IMR-90 (cell line): ENCODE measurements around the gene PDCD1. TPM values are rescaled to one million over a fixed set of nuclear protein-coding genes. Genes with fewer than 3 reads are reported as not detected.

ENCODE experiments used
- ATAC-seq: fragments of 200-7000 bp; cut with Tn5 transposase; 2 replicates; pipeline ENCODE4 v1.9.1; 2020; ENCODE audit warnings: low read depth, mild to moderate bottlenecking, moderate library complexity
- BruUV-seq: library from RNA; stranded (reverse); fragments of 400-500 nt; replicated peaks from 2 replicates; lab custom pipeline; 2021; lab: Mats Ljungman, UMichigan
- CTCF ChIA-PET: fragments of 300-600 bp; formaldehyde crosslinking; extraction: SDS; loops from one replicate; lab custom pipeline; 2021; ENCODE audit warnings: antibody characterized with exemption; lab: Yijun Ruan, JAX
- POLR2A ChIA-PET: fragments of 300-600 bp; sonication (Branson Sonifier 250); formaldehyde crosslinking; loops from one replicate; lab custom pipeline; 2022; ENCODE audit warnings: antibody characterized with exemption; ENCODE audit not compliant: unreplicated experiment; lab: Charles Lee
- DNase-seq: peaks from one replicate; pipeline ENCODE4 v3.0.0; 2013
- H2AFZ ChIP-seq: replicated peaks from 2 replicates; pipeline ENCODE3; 2013; ENCODE audit warnings: low read length, mild to moderate bottlenecking; ENCODE audit not compliant: poor library complexity
- H2AK5ac ChIP-seq: 2 replicates; pipeline ENCODE4 v1.6.1; 2013; ENCODE audit warnings: low read depth, low read length, inconsistent platforms
- H2AK9ac ChIP-seq: replicated peaks from 2 replicates; pipeline ENCODE3; 2013; ENCODE audit warnings: mild to moderate bottlenecking, low read depth, low read length, moderate library complexity; ENCODE audit not compliant: poor library complexity
- H2BK120ac ChIP-seq: 2 replicates; pipeline ENCODE4 v1.6.1; 2013; ENCODE audit warnings: low read depth, low read length, inconsistent platforms
- H2BK15ac ChIP-seq: 3 replicates; pipeline ENCODE4 v1.6.1; 2013; ENCODE audit warnings: low read depth, low read length, inconsistent platforms
- H2BK20ac ChIP-seq: 2 replicates; pipeline ENCODE4 v1.6.1; 2013; ENCODE audit warnings: low read depth, mild to moderate bottlenecking, inconsistent platforms, low read length, moderate library complexity
- H2BK5ac ChIP-seq: 2 replicates; pipeline ENCODE4 v1.6.1; 2013; ENCODE audit warnings: mild to moderate bottlenecking, low read depth, low read length, inconsistent platforms; ENCODE audit not compliant: poor library complexity, severe bottlenecking
- H3K14ac ChIP-seq: replicated peaks from 2 replicates; pipeline ENCODE4 v1.6.1; 2013; ENCODE audit warnings: low read depth, low read length, inconsistent platforms
- H3K18ac ChIP-seq: 2 replicates; pipeline ENCODE4 v1.6.1; 2013; ENCODE audit warnings: low read depth, low read length, control low read depth
- H3K23ac ChIP-seq: 2 replicates; pipeline ENCODE4 v1.6.1; 2013; ENCODE audit warnings: low read depth, low read length, inconsistent platforms
- H3K27ac ChIP-seq: 2 replicates; pipeline ENCODE4 v1.5.1; 2013; ENCODE audit warnings: mild to moderate bottlenecking, control low read depth, low read length; ENCODE audit not compliant: insufficient read depth
- H3K27me3 ChIP-seq: 2 replicates; pipeline ENCODE4 v1.6.1; 2013; ENCODE audit warnings: low read length; ENCODE audit not compliant: control insufficient read depth, insufficient read depth
- H3K36me3 ChIP-seq: 2 replicates; pipeline ENCODE4 v1.6.1; 2013; ENCODE audit warnings: low read length, mixed read lengths; ENCODE audit not compliant: control insufficient read depth, insufficient read depth
- H3K4ac ChIP-seq: 2 replicates; pipeline ENCODE4 v1.6.1; 2013; ENCODE audit warnings: low read depth, low read length, inconsistent platforms
- H3K4me1 ChIP-seq: 2 replicates; pipeline ENCODE4 v1.6.1; 2013; ENCODE audit warnings: low read length, mixed read lengths; ENCODE audit not compliant: control insufficient read depth, insufficient read depth
- H3K4me2 ChIP-seq: 2 replicates; pipeline ENCODE4 v1.6.1; 2013; ENCODE audit warnings: low read depth, mild to moderate bottlenecking, control low read depth, low read length, moderate library complexity
- H3K4me3 ChIP-seq: 2 replicates; pipeline ENCODE4 v1.5.1; 2013; ENCODE audit warnings: low read depth, mild to moderate bottlenecking, control low read depth, low read length, moderate library complexity; ENCODE audit not compliant: insufficient read depth
- H3K56ac ChIP-seq: 2 replicates; pipeline ENCODE4 v1.6.1; 2013; ENCODE audit warnings: low read length, inconsistent platforms; ENCODE audit not compliant: insufficient read depth; ENCODE audit errors: extremely low read depth
- H3K79me1 ChIP-seq, 2 experiments: 2 replicates each; pipeline ENCODE4 v1.6.1; 2013; ENCODE audit warnings: low read length in 2 of 2, inconsistent platforms in 1 of 2, low read depth in 1 of 2
- H3K9ac ChIP-seq: 2 replicates; pipeline ENCODE4 v1.6.1; 2013; ENCODE audit warnings: low read depth, low read length, control low read depth
- H3K9me1 ChIP-seq: 2 replicates; pipeline ENCODE4 v1.6.1; 2013; ENCODE audit warnings: low read length, inconsistent platforms; ENCODE audit not compliant: insufficient read depth
- H3K9me3 ChIP-seq: 2 replicates; pipeline ENCODE4 v1.6.1; 2013; ENCODE audit warnings: low read length; ENCODE audit not compliant: control insufficient read depth, insufficient read depth
- H4K20me1 ChIP-seq: 2 replicates; pipeline ENCODE4 v1.6.1; 2013; ENCODE audit warnings: low read length, inconsistent platforms; ENCODE audit not compliant: insufficient read depth
- H4K5ac ChIP-seq: 2 replicates; pipeline ENCODE4 v1.6.1; 2013; ENCODE audit warnings: mild to moderate bottlenecking, low read depth, low read length, control low read depth
- H4K8ac ChIP-seq, 2 experiments: 2 replicates each; pipeline ENCODE4 v1.6.1; 2013; ENCODE audit warnings: low read depth in 2 of 2, low read length in 2 of 2, control low read depth in 1 of 2, inconsistent platforms in 1 of 2
- H4K91ac ChIP-seq: 2 replicates; pipeline ENCODE4 v1.6.1; 2013; ENCODE audit warnings: low read depth, low read length, inconsistent platforms; ENCODE audit not compliant: insufficient read depth
- CEBPB ChIP-seq: IDR thresholded peaks from 2 replicates; pipeline ENCODE4 v1.6.1; 2012; ENCODE audit warnings: low read depth, low read length, improper control_type of control experiment
- MAFK ChIP-seq: IDR thresholded peaks from 2 replicates; pipeline ENCODE4 v1.6.1; 2012; ENCODE audit warnings: low read depth, low read length, improper control_type of control experiment
- MAZ ChIP-seq: IDR thresholded peaks from 2 replicates; pipeline ENCODE4 v1.6.1; 2012; ENCODE audit warnings: low read depth, mild to moderate bottlenecking, low read length, improper control_type of control experiment, moderate library complexity, borderline replicate concordance
- MXI1 ChIP-seq: IDR thresholded peaks from 2 replicates; pipeline ENCODE4 v1.6.1; 2012; ENCODE audit warnings: low read depth, mild to moderate bottlenecking, low read length, moderate library complexity, borderline replicate concordance
- RAD21 ChIP-seq: IDR thresholded peaks from 2 replicates; pipeline ENCODE4 v1.6.1; 2012; ENCODE audit warnings: low read length, improper control_type of control experiment
- RFX5 ChIP-seq: IDR thresholded peaks from 2 replicates; pipeline ENCODE4 v1.8.0; 2012; ENCODE audit warnings: low read depth, mild to moderate bottlenecking, low read length, moderate library complexity
- SMC3 ChIP-seq: fragments of 150-350 bp; IDR thresholded peaks from 2 replicates; pipeline ENCODE4 v1.6.1; 2016; ENCODE audit warnings: low read depth, mild to moderate bottlenecking, antibody characterized with exemption, low read length, moderate library complexity
- WGBS, 2 experiments: methylation state at CpG; one replicate each; pipeline versions ENCODE4 v1.1.5 to v1.1.7; 2013; ENCODE audit warnings: missing lambda C conversion rate in 2 of 2; ENCODE audit not compliant: insufficient read length in 1 of 2; ENCODE audit errors: extremely low coverage in 2 of 2; 5-methylcytosine and 5-hydroxymethylcytosine counted together
- dilution Hi-C: fragments of 300-500 bp; cut with HindIII; formaldehyde crosslinking; loops from one replicate; pipeline ENCODE4 v1.14.3; 2018; ENCODE audit warnings: low sequenced_read_pairs; ENCODE audit not compliant: unreplicated experiment
- in situ Hi-C: fragments of 300-500 bp; cut with MboI; formaldehyde crosslinking; loops from 3 replicates; pipeline ENCODE4 v1.14.3; 2019; ENCODE audit warnings: low sequenced_read_pairs, inconsistent platforms, mixed read lengths
- intact Hi-C: fragments of 100-400 bp; cut with micrococcal nuclease; formaldehyde crosslinking; loops from 2 replicates; pipeline ENCODE4 v1.10.0; 2022
- polyA plus RNA-seq, 3 experiments: library from polyadenylated mRNA; depleted of rRNA; stranded (reverse); fragments of >200 nt; gene quantifications; 2 replicates each; pipeline ENCODE4 v1.2.3, GENCODE V29; 2012; ENCODE audit warnings: low replicate concordance in 1 of 3
- total RNA-seq: library from RNA; depleted of rRNA; stranded (reverse); fragments of >200 nt; gene quantifications from 2 replicates; pipeline ENCODE4 v1.2.3, GENCODE V29; 2012

Gene PDCD1
- total and polyA plus RNA-seq, 2 of the 4 experiments (the other 2 are of a cell fraction), result not detected

DNA sequence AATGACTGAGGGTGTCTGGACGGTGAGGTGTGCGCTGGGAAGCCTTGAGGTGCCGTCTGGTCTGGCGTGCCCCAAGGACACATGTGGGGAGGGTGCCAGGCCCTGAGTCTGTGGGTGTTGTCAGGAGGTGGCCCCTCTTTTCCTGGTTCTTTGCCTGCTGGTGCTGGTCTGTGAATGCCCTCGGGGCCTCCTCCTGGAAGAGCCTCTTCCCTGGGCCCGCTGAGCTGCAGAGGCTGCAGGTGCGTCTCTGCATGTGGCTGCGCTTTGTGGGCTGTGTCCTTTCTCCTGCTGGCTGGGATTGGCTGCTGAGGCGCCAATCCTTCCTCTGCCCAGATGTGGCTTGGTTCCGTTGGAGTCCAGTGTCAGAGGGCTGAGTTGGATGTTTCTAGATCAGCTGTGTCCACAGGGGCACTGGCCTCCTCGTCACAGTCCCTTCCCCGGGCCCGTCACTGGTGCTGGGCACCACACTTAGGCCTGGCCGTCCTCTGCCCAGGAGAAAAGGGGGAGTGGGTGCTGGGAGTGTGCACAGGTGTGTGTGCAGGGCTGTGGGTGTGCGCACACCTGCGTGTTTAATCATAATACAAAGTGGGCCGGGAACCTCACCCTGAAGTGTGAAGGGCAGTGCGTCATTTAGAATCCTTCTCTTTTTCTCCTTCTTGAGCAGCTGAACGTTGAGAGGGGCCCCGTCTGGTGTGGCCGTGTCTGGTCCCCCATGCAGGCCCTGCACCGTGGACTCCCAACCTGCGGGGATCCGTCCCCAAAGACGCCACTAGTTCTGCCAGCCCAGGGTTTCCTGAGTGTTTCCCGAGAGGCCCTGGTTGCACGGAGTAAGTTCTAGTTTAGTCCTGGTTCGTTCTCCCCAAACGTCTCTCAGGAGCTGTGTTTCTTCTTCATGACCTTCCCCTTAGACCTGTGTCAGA, 46.4 kb upstream of the PDCD1 start:
- Histone ChIP-seq H3K36me3 (no peaks in the 10 kb centered on the region), H4K8ac (no peak overlapping the region), H3K4me2 (no peak overlapping the region), H3K9ac (no peak overlapping the region), H3K4me1 (no peaks in the 10 kb centered on the region; the same call in 1 of the 2 replicates), H2AFZ (no peak overlapping the region), H3K56ac (no peak overlapping the region), H4K20me1 (no peaks in the 10 kb centered on the region), H2BK120ac (no peak overlapping the region), H2BK15ac (no peak overlapping the region), H3K9me1 (no peaks in the 10 kb centered on the region), H4K5ac (no peak overlapping the region), H2BK20ac (no peak overlapping the region), H2BK5ac (no peak overlapping the region), H3K27me3 (peaks cover 6% of the 10 kb centered on the region; the same call in 1 of the 2 replicates), H3K4me3 (no peak overlapping the region), H2AK5ac (no peak overlapping the region), H4K91ac (no peak overlapping the region), H3K79me1 (no peaks in the 10 kb centered on the region), H3K14ac (no peak overlapping the region), H3K9me3 (no peaks in the 10 kb centered on the region), H3K27ac (no peak overlapping the region), H3K18ac (no peak overlapping the region), H3K23ac (no peak overlapping the region), H3K4ac (no peak overlapping the region), H2AK9ac (no peak overlapping the region)
- TF ChIP-seq MAZ (no peak), CEBPB (no peak), RFX5 (no peak), RAD21 (no peak), SMC3 (no peak), MXI1 (no peak), MAFK (no peak)
- in situ Hi-C loops (no loop called here), dilution Hi-C loops (no loop called here), intact Hi-C loops (no loop called here)
- CTCF ChIA-PET, result no interaction called here
- no TSS peak for BruUV-seq
- DNase-seq, result no peak
- ATAC-seq, result no peak
- WGBS, 2 experiments, result 91% methylated on average over 8 of the region's 29 CpGs; no CpG with 5 or more reads in 1 of the 2 experiments
- POLR2A ChIA-PET, result no interaction called here
